GM21825 (cell line): ENCODE data around the gene PDGFRA.

Source experiments
- ATAC-seq: cut with Tn5 transposase; IDR thresholded peaks from one replicate; pipeline ENCODE4 v1.9.1; 2021; ENCODE audit warnings: mild to moderate bottlenecking, moderate library complexity; ENCODE audit not compliant: unreplicated experiment

Gene PDGFRA

GRCh38 chr4:54254915-54255246 lies 25.8 kb downstream of the PDGFRA start:
- no peak for ATAC-seq

DNA sequence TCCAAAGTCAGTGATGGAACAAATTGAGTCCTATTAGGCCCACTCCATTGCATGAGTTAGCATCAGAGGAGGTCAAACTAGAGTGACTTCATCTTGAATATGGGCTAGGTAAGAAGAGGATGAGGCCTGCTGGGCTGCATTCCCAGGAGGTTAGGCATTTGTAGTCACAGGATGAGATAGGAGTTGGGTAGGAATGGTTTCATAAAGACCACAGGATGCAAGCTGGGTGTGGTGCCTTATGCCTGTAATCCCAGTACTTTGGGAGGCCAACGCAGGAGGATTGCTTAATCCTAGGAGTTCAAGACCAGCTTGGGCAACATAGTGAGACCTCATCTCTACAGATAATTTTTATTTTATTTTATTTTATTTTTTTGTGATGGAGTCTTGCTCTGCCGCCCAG lies 26.8 kb downstream of the PDGFRA start:
- no peak for ATAC-seq

- no peak for ATAC-seq
Measured at GRCh38 chr4:54256491-54257486, 27.7 kb downstream of the PDGFRA start.

- ATAC-seq = no peak
Measured at GRCh38 chr4:54265366-54265765, 36.3 kb downstream of the PDGFRA start.

DNA sequence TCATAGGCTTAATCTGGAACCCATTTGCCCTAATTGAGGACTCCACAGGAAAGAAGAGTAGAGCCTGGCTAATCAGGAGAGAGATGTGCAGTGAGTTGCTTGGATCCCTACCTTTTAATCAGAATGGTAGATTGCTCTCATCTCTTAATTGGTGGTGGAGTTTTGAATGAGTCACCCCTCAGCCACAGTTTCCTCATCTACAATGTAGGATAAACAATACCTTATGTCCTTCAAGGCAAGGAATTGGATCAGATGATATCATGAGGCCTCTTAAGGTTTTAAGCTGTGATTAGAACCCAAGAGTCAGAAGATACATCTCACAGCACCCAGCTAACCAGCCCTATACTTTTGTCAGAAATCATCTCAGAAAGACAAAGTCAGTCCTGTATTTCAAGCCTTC lies 39.1 kb downstream of the PDGFRA start:
- ATAC-seq = no peak

- ATAC-seq = no peak
Measured at GRCh38 chr4:54271464-54271863, 42.4 kb downstream of the PDGFRA start.

- ATAC-seq = no peak
Measured at GRCh38 chr4:54272051-54272450, 43.0 kb downstream of the PDGFRA start.

DNA sequence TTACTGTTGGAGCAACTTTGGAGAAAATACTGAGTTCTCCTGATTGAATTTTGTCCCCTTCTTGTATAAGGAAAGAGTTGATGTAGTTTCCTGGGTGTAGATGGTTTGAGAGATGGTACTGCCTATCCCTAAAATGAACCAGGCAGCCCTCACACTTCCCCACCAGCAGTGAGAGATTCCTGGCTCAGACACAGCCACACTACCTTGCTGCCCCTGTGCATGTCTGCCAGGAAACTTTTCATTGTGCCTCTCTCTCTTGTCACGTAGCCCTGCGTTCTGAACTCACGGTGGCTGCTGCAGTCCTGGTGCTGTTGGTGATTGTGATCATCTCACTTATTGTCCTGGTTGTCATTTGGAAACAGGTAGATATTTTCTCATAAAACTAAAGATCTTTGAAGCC lies 45.2 kb downstream of the PDGFRA start:
- ATAC-seq = no peak

DNA sequence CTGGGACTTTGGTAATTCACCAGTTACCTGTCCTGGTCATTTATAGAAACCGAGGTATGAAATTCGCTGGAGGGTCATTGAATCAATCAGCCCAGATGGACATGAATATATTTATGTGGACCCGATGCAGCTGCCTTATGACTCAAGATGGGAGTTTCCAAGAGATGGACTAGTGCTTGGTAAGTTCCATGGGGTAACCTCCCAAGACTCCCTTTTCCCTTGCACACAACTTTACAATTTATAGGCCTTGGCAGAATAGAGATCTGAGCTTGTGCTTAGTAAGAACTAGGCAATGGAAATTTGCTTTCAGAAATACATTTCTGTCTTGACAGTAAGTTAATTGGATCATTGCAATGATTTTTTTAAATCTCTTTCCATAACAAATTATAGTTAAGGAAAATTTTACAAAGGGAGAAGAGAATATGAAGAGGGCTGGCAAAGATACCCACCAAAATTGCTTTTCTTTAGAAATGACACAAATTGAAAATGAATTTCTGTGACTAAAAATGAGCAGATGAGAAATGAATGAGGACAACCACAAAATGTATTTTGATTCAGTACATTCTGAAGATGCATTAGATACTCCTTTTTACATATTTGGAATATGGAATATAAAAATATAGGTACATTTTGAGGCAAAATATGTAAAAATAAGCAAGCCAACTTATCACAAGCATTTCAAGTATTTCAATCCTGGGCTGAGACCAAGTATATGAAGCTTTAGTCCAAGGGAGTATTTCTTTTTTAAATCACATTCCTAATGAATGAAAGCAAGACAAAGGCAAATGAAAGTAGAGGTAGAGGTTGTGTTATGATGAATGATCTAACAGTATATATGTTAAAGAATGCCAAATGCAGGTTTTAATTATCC lies 45.9 kb downstream of the PDGFRA start:
- no peak for ATAC-seq

GRCh38 chr4:54276641-54277430 lies 47.7 kb downstream of the PDGFRA start:
- ATAC-seq = no peak

- peak; percentile 60 for ATAC-seq
Measured at GRCh38 chr4:54277691-54278090, 48.6 kb downstream of the PDGFRA start.

DNA sequence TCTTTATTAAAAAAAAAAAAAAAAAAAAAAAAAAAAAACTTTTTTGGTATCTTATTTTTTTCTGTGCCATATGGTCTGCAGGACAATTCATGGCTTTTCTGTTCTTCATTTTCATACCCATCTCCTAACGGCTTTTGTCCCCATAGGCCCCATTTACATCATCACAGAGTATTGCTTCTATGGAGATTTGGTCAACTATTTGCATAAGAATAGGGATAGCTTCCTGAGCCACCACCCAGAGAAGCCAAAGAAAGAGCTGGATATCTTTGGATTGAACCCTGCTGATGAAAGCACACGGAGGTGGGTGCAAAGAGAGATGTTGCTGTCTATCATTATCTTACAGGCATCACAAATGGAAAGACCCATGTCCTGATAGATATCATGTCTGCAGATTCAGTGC lies 49.1 kb downstream of the PDGFRA start:
- no peak for ATAC-seq

DNA sequence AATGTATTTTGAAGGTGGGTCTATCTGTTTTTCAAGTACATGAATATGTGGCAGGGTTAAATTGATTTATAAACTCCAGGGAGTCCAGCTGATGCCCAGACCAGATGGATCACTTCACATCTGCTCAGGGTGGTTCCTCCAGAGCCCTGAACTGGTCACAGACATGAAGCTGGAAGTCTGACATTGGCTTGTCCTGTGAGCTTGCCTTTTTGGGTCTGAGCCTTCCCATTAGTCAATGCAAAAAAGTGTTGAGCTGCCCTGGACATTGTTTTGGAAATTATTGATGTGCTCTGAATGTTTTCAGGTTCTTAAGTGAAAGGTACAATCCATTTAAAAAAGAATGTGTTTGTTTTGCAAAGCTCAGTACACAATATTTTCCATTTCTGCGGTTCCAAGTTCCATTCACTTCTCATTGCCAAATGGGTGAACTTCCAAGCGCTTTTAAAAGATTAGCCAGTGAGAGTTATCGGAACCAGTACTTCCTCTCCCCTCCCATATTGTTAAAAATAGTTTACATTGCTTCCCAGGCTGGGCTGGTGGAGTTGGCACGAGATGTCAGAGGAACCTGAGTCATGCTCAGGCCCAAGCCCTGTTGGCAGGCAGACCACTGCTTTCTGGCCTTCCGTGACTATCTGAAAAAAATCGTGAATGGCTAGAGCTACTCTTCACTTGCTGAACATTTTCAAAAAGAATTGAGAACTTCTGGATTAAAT lies 52.1 kb downstream of the PDGFRA start:
- no peak for ATAC-seq

- no peak for ATAC-seq
Measured at GRCh38 chr4:54282837-54283236, 53.7 kb downstream of the PDGFRA start.

GRCh38 chr4:54289316-54289715 lies 60.2 kb downstream of the PDGFRA start:
- no peak for ATAC-seq

DNA sequence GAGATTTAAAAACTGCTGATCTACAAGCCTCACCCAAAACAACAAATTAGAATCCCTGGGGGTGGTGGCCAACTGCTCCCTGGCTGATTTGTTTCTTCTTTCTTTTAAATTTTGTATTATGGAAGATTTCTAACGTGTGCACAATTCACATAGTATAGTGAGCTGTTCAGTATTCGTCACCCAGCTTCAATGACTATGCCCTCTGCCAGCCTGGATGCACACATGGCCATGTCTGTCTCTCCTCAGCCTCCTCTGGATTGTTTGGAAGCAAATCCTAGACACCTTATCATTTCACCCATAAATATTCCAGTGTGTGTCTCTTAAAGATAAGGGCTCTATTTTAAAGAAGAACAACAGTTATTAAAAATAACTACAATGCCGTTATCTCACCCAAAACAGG lies 61.9 kb downstream of the PDGFRA start:
- no peak for ATAC-seq

DNA sequence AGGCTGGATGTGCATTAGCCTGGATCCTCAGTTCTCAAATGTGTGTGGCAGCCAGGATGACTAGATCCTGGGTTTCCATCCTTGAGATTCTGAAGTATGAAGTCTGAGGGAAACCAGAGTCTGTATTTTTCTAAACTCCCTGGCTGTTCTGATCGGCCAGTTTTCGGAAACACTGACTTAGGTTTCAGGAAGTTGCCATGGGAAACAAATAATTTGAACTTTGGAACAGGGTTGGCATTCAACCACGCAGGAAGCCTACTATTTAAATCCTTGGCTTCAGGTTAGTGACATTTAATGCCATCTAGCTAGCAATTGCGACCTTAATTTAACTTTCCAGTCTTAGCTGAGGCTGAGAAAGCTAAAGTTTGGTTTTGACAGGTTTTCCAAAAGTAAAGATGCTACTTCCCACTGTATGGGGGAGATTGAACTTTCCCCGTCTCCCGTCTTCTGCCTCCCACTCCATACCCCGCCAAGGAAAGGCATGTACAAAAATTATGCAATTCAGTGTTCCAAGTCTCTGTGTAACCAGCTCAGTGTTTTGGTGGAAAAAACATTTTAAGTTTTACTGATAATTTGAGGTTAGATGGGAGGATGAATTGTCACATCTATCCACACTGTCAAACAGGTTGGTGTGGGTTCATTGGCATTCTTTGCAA lies 67.6 kb downstream of the PDGFRA start:
- no peak for ATAC-seq

DNA sequence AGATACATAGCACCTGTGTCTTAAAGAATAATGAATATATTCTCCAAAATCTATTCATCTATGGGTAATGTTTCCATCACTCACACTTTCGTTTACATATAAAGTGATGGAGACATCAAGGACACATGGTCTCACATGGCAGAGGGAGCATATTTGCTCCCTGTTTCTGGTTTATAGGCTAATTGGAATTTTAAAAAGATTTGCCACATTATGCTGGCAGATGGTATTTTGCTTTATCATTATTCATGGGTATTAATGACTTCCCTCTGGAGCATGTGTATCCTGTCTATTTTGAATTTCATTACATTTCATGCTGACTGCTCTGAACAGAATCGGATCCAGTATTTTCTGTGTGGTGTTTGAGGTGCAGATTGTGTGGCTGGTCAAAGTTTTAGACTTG lies 79.0 kb downstream of the PDGFRA start:
- no peak for ATAC-seq

- peak; percentile 97 for ATAC-seq
Measured at GRCh38 chr4:54315561-54316538, 86.8 kb downstream of the PDGFRA start.
